Measurements from ENCODE around the gene ULK2. TPM values are rescaled to one million over a fixed set of nuclear protein-coding genes. Genes with fewer than 3 reads are reported as not detected.

The ULK2 gene
- polyA plus RNA-seq, 1 donor from 2014 or later = 55.1 TPM

GRCh38 chr17:19752216-19753050 lies 115.3 kb downstream of the ULK2 start:
- H3K4me2 ChIP-seq (ENCODE audit: low read length) = no peak overlapping the region
- no peak overlapping the region for H3K4me3 ChIP-seq (ENCODE audit: low read length)
- H3K27me3 ChIP-seq (ENCODE audit: insufficient read depth, low read depth, low read length) = no peaks in the 10 kb centered on the region
- H3F3A ChIP-seq (ENCODE audit: insufficient read depth, low read length, poor library complexity, severe bottlenecking) = no peaks in the 10 kb centered on the region
- no peaks in the 10 kb centered on the region for H3K9me2 ChIP-seq (ENCODE audit: insufficient read depth, low read length)
- no peak for TF ChIP-seq MXI1 (conservative IDR thresholded peaks at IDR 0.05; ENCODE audit: poor library complexity, severe bottlenecking)
- TF ChIP-seq EZH2 (IDR thresholded peaks at IDR 0.05; ENCODE audit: borderline replicate concordance, insufficient read depth, low read length, poor library complexity, severe bottlenecking) = no peak
- TF ChIP-seq POLR2AphosphoS5 (IDR thresholded peaks at IDR 0.05) = no peak
- TF ChIP-seq, protein P1, sequence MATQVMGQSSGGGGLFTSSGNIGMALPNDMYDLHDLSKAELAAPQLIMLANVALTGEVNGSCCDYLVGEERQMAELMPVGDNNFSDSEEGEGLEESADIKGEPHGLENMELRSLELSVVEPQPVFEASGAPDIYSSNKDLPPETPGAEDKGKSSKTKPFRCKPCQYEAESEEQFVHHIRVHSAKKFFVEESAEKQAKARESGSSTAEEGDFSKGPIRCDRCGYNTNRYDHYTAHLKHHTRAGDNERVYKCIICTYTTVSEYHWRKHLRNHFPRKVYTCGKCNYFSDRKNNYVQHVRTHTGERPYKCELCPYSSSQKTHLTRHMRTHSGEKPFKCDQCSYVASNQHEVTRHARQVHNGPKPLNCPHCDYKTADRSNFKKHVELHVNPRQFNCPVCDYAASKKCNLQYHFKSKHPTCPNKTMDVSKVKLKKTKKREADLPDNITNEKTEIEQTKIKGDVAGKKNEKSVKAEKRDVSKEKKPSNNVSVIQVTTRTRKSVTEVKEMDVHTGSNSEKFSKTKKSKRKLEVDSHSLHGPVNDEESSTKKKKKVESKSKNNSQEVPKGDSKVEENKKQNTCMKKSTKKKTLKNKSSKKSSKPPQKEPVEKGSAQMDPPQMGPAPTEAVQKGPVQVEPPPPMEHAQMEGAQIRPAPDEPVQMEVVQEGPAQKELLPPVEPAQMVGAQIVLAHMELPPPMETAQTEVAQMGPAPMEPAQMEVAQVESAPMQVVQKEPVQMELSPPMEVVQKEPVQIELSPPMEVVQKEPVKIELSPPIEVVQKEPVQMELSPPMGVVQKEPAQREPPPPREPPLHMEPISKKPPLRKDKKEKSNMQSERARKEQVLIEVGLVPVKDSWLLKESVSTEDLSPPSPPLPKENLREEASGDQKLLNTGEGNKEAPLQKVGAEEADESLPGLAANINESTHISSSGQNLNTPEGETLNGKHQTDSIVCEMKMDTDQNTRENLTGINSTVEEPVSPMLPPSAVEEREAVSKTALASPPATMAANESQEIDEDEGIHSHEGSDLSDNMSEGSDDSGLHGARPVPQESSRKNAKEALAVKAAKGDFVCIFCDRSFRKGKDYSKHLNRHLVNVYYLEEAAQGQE (IDR thresholded peaks at IDR 0.05; ENCODE audit: borderline replicate concordance) = no peak
- no peak for TF ChIP-seq EP300 (conservative IDR thresholded peaks at IDR 0.05; ENCODE audit: poor library complexity, severe bottlenecking)
- no peak for TF ChIP-seq CTCF (IDR thresholded peaks at IDR 0.05; ENCODE audit: poor library complexity, severe bottlenecking)
- TF ChIP-seq SMC3 (conservative IDR thresholded peaks at IDR 0.05; ENCODE audit: poor library complexity) = no peak
- no peak overlapping the region for H2AFZ ChIP-seq (ENCODE audit: low read depth, low read length)
- no peak overlapping the region for H3K9ac ChIP-seq (ENCODE audit: low read length)
- H3K79me2 ChIP-seq (replicated peaks; ENCODE audit: insufficient read depth, low read length) = no peaks in the 10 kb centered on the region
- H3K9me3 ChIP-seq (ENCODE audit: low read length) = no peaks in the 10 kb centered on the region
- no peaks in the 10 kb centered on the region for H3K36me3 ChIP-seq (ENCODE audit: insufficient read depth, low read length)
- no peaks in the 10 kb centered on the region for H4K20me1 ChIP-seq (ENCODE audit: insufficient read depth)
- H3K27ac ChIP-seq (ENCODE audit: low read length) = no peak overlapping the region

- no peak overlapping the region for H3K27ac ChIP-seq (ENCODE audit: low read length)
Measured at GRCh38 chr17:19750835-19751234, 116.9 kb downstream of the ULK2 start.

More at GRCh38 chr17:19750835-19751234, 116.9 kb downstream of the ULK2 start:
- Histone ChIP-seq H3K9ac (ENCODE audit: low read length) (no peak overlapping the region), H2AFZ (ENCODE audit: low read depth, low read length) (no peak overlapping the region), H3K27me3 (ENCODE audit: insufficient read depth, low read depth, low read length) (no peaks in the 10 kb centered on the region), H3K36me3 (ENCODE audit: insufficient read depth, low read length) (no peaks in the 10 kb centered on the region), H3K4me3 (ENCODE audit: low read length) (no peak overlapping the region), H3K79me2 (replicated peaks; ENCODE audit: insufficient read depth, low read length) (no peaks in the 10 kb centered on the region), H4K20me1 (ENCODE audit: insufficient read depth) (no peaks in the 10 kb centered on the region), H3K4me2 (ENCODE audit: low read length) (no peak overlapping the region), H3K9me2 (ENCODE audit: insufficient read depth, low read length) (no peaks in the 10 kb centered on the region), H3F3A (ENCODE audit: insufficient read depth, low read length, poor library complexity, severe bottlenecking) (no peaks in the 10 kb centered on the region), H3K9me3 (ENCODE audit: low read length) (no peaks in the 10 kb centered on the region)
- no peak for TF ChIP-seq MXI1 (conservative IDR thresholded peaks at IDR 0.05; ENCODE audit: poor library complexity, severe bottlenecking)
- TF ChIP-seq SMC3 (conservative IDR thresholded peaks at IDR 0.05; ENCODE audit: poor library complexity) = no peak
- TF ChIP-seq CTCF (IDR thresholded peaks at IDR 0.05; ENCODE audit: poor library complexity, severe bottlenecking) = no peak
- TF ChIP-seq POLR2AphosphoS5 (IDR thresholded peaks at IDR 0.05) = no peak
- TF ChIP-seq, protein P1 (IDR thresholded peaks at IDR 0.05; ENCODE audit: borderline replicate concordance) = no peak
- no peak for TF ChIP-seq TAF1 (IDR thresholded peaks at IDR 0.05; ENCODE audit: low read depth)
- TF ChIP-seq EZH2 (IDR thresholded peaks at IDR 0.05; ENCODE audit: borderline replicate concordance, insufficient read depth, low read length, poor library complexity, severe bottlenecking) = no peak
- TF ChIP-seq EP300 (conservative IDR thresholded peaks at IDR 0.05; ENCODE audit: poor library complexity, severe bottlenecking) = no peak
- TF ChIP-seq RAD21 (conservative IDR thresholded peaks at IDR 0.05) = no peak

Measured in neural cell (in vitro differentiated cells).